Loucy (cell line): ENCODE data around the gene KIR3DL3.

Experiments
- EZH2phosphoT487 ChIP-seq: fragments of 200-600 bp; IDR thresholded peaks from 2 replicates; pipeline ENCODE4 v1.6.1; 2018; ENCODE audit warnings: antibody characterized with exemption, mild to moderate bottlenecking, moderate library complexity, borderline replicate concordance
- TF ChIP-seq, protein P1 (sequence below): fragments of 200-600 bp; sonication (generic); conservative IDR thresholded peaks from 2 replicates; pipeline ENCODE4 v1.5.1; 2014; ENCODE audit warnings: mild to moderate bottlenecking, antibody characterized with exemption, low read length

DNA sequence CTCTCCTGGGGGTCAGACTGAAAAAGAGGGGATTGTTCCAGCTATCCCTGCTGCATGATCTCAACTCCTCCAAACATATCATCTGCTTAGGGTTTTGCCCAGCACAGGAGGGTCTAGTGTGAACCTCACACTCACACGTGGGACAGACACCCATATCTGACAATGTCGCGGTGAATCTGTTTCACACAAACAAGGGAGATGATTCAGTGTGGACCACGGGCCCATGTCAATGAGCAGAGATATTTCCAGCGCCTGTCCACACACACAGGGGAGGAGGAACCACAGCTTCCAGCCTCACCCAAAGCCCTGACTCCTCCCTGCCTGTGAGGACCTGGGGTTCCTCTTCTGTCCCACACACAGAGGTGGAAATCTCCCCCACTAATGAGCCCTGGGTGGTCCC is 29.6 kb upstream of the KIR3DL3 start:
- TF ChIP-seq, protein P1, sequence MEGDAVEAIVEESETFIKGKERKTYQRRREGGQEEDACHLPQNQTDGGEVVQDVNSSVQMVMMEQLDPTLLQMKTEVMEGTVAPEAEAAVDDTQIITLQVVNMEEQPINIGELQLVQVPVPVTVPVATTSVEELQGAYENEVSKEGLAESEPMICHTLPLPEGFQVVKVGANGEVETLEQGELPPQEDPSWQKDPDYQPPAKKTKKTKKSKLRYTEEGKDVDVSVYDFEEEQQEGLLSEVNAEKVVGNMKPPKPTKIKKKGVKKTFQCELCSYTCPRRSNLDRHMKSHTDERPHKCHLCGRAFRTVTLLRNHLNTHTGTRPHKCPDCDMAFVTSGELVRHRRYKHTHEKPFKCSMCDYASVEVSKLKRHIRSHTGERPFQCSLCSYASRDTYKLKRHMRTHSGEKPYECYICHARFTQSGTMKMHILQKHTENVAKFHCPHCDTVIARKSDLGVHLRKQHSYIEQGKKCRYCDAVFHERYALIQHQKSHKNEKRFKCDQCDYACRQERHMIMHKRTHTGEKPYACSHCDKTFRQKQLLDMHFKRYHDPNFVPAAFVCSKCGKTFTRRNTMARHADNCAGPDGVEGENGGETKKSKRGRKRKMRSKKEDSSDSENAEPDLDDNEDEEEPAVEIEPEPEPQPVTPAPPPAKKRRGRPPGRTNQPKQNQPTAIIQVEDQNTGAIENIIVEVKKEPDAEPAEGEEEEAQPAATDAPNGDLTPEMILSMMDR: no peak
- TF ChIP-seq EZH2phosphoT487: no peak
